ENCODE data around the gene ABCB4. TPM values are rescaled to one million over a fixed set of nuclear protein-coding genes. Genes with fewer than 3 reads are reported as not detected.

The ABCB4 gene
- 0.31 and 0.32 TPM in 2 replicates for total RNA-seq

GRCh38 chr7:87475359-87476178 is at the start of gene ABCB4:
Gene ABCB4 (minus strand): TSS chr7:87475680. CDS start chr7:87475465, 215 bp downstream.

Other genes starting within 250 kb of the ABCB4 start
- gene CROT, start 130.0 kb downstream of the ABCB4 start, total RNA-seq: 4.0 and 6.4 TPM in 2 replicates
- gene ABCB1, start 125.2 kb upstream of the ABCB4 start, total RNA-seq: 4.5 and 11.0 TPM in 2 replicates
- 1.3 and 4.0 TPM in 2 replicates for gene RUNDC3B, start 152.7 kb upstream of the ABCB4 start, total RNA-seq